ENCODE measurements around the gene PRSS48. TPM values are rescaled to one million over a fixed set of nuclear protein-coding genes. Genes with fewer than 3 reads are reported as not detected.
"Not testable (repeated sequence)": the region's sequence is repeated elsewhere in the genome, so short reads cannot be mapped to it uniquely, and the experiment has no call there.

PRSS48 gene
- total and polyA plus RNA-seq, 2 of the 4 experiments (the other 2 are of a cell fraction) = not detected

GRCh38 chr4:151322161-151322560, 45.2 kb downstream of the PRSS48 start:
- H3K4me1 ChIP-seq (ENCODE audit: control insufficient read depth, insufficient read depth, low read length); H2AFZ ChIP-seq (replicated peaks; ENCODE audit: low read length, poor library complexity); H3K36me3 ChIP-seq (ENCODE audit: control insufficient read depth, insufficient read depth, low read length); H3K14ac ChIP-seq (replicated peaks; ENCODE audit: low read depth, low read length); dilution Hi-C loops (cut with HindIII; ENCODE audit: low sequenced_read_pairs, unreplicated experiment); H2AK5ac ChIP-seq (ENCODE audit: low read depth, low read length); H3K9ac ChIP-seq (ENCODE audit: low read depth, low read length); ATAC-seq (ENCODE audit: low read depth); H3K4ac ChIP-seq (ENCODE audit: low read depth, low read length); H2BK120ac ChIP-seq (ENCODE audit: low read depth, low read length); BruUV-seq (replicated peaks); H3K4me3 ChIP-seq (ENCODE audit: insufficient read depth, low read depth, low read length); in situ Hi-C loops (cut with MboI; ENCODE audit: low sequenced_read_pairs); CTCF ChIA-PET; H4K20me1 ChIP-seq (ENCODE audit: insufficient read depth, low read length); H3K18ac ChIP-seq (ENCODE audit: low read depth, low read length); DNase-seq; H3K79me1 ChIP-seq (ENCODE audit: low read depth in 1 of 2, low read length in 2 of 2); H4K5ac ChIP-seq (ENCODE audit: low read depth, low read length); POLR2A ChIA-PET (ENCODE audit: unreplicated experiment); H2BK5ac ChIP-seq (ENCODE audit: low read depth, low read length, poor library complexity, severe bottlenecking); H3K23ac ChIP-seq (ENCODE audit: low read depth, low read length); H3K56ac ChIP-seq (ENCODE audit: extremely low read depth, insufficient read depth, low read length); H3K9me3 ChIP-seq (ENCODE audit: control insufficient read depth, insufficient read depth, low read length); H3K4me2 ChIP-seq (ENCODE audit: low read depth, low read length); H3K27me3 ChIP-seq (ENCODE audit: control insufficient read depth, insufficient read depth, low read length); H2AK9ac ChIP-seq (replicated peaks; ENCODE audit: low read depth, low read length, poor library complexity); H3K9me1 ChIP-seq (ENCODE audit: insufficient read depth, low read length); H3K27ac ChIP-seq (ENCODE audit: insufficient read depth, low read length); H4K91ac ChIP-seq (ENCODE audit: insufficient read depth, low read depth, low read length); H2BK20ac ChIP-seq (ENCODE audit: low read depth, low read length); H2BK15ac ChIP-seq (ENCODE audit: low read depth, low read length); H4K8ac ChIP-seq (ENCODE audit: low read depth in 2 of 2, low read length in 2 of 2): not testable (repeated sequence)
- WGBS, 2 experiments (ENCODE audit: extremely low coverage in 2 of 2, insufficient read length in 1 of 2) = no CpG with 5 or more reads among the region's 4 CpGs
- intact Hi-C loops (cut with micrococcal nuclease) = loop anchor here (10.0 kb wide), 1 partner anchor 147 kb away; no protein-coding TSS in a partner anchor

Data from IMR-90 (cell line).